Peyer's patch (tissue), 4 donors: Measurements from ENCODE around the gene CDKAL1.

ENCODE experiments used
- CTCF ChIP-seq, 6 experiments: fragments of 450-650 bp in 4 of 6; fragments of 200-600 bp in 2 of 6; sonication (generic) in 1 of 6; IDR thresholded peaks; one replicate each; pipeline ENCODE4 v1.5.1; 2017 to 2019; ENCODE audit warnings: antibody characterized with exemption in 6 of 6, mild to moderate bottlenecking in 3 of 6, moderate library complexity in 1 of 6
- POLR2A ChIP-seq, 2 donors: fragments of 450-650 bp; IDR thresholded peaks; one replicate each; pipeline ENCODE4 v1.5.1; 2017; ENCODE audit warnings: antibody characterized with exemption in 2 of 2, mild to moderate bottlenecking in 2 of 2, moderate library complexity in 2 of 2

GRCh38 chr6:20861481-20861880 lies 327.2 kb downstream of the CDKAL1 start:
- TF ChIP-seq CTCF (IDR thresholded peaks at IDR 0.05) (no peak), POLR2A (IDR thresholded peaks at IDR 0.05) (no peak)
